Thoracic aorta (tissue), 2 donors: Measurements from ENCODE around the gene ATXN7L1. TPM values are rescaled to one million over a fixed set of nuclear protein-coding genes. Genes with fewer than 3 reads are reported as not detected.

Experiments
- ATAC-seq: fragments of 150-250 bp; one replicate; pipeline ENCODE4 v1.8.0; 2017; ENCODE audit warnings: low read depth; ENCODE audit not compliant: insufficient number of reproducible peaks, low FRiP score
- DNase-seq: peaks from one replicate; pipeline ENCODE4 v3.0.0-alpha.2; 2020; ENCODE audit warnings: low spot score
- H3K27ac ChIP-seq, 2 donors: fragments of 200-600 bp; sonication (generic); 1 replicate in 1 of 2; 2 replicates in 1 of 2; pipeline ENCODE4 v1.5.1; 2016; ENCODE audit warnings: mild to moderate bottlenecking in 2 of 2, moderate library complexity in 2 of 2
- H3K27me3 ChIP-seq: fragments of 200-600 bp; sonication (generic); replicated peaks from 2 replicates; pipeline ENCODE4 v1.6.0; 2016; ENCODE audit warnings: mild to moderate bottlenecking; ENCODE audit not compliant: insufficient read depth
- H3K36me3 ChIP-seq: fragments of 200-600 bp; sonication (generic); one replicate; pipeline ENCODE4 v1.5.1; 2016
- H3K4me1 ChIP-seq, 2 donors: fragments of 200-600 bp; sonication (generic); 1 replicate in 1 of 2; 2 replicates in 1 of 2; pipeline versions ENCODE4 v1.5.1 to v1.6.0; 2016; ENCODE audit warnings: low read depth in 2 of 2, mild to moderate bottlenecking in 1 of 2; ENCODE audit not compliant: control insufficient read depth in 1 of 2
- H3K4me3 ChIP-seq: fragments of 200-600 bp; sonication (generic); 2 replicates; pipeline ENCODE4 v1.5.1; 2016; ENCODE audit warnings: mild to moderate bottlenecking
- H3K9me3 ChIP-seq: fragments of 200-600 bp; sonication (generic); 2 replicates; pipeline ENCODE4 v1.5.1; 2016
- total RNA-seq, 2 donors: library from RNA; depleted of rRNA; stranded (reverse); fragments of >200 nt; gene quantifications; one replicate each; pipeline versions ENCODE4 v1.1.0 to v1.2.3, GENCODE V29; 2016
- TF ChIP-seq, protein P1 (sequence below): fragments of 200-600 bp; sonication (generic); IDR thresholded peaks from one replicate; pipeline ENCODE4 v1.5.1; 2019; ENCODE audit warnings: antibody characterized with exemption

ATXN7L1 gene
- total RNA-seq, 2 donors from 2014 or later = 11.6 to 13.4 TPM

DNA sequence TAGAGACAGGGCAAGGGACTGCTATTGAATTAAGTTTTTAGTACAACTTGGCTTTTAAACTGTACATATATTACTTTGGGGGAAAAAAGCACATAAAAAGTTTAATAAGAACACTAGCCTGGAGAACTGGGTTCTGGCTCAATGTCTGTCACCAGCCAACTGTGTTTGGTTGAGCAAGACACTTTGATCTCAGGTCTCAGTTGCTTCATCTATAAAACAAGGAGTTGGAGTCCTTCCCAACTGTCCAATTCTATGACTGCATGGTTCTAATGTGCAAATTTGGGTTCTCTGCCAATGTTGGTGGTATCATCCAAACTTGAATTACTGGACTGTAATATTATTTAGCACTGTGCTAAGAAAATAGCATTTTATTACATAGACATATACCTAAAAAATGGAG is 50.3 kb downstream of the ATXN7L1 start:
- H3K4me1 ChIP-seq = peaks cover 4 to 7% of the 10 kb centered on the region in 2 donors
- DNase-seq (no peak), ATAC-seq (no peak)
- H3K9me3 ChIP-seq = no peaks in the 10 kb centered on the region
- H3K36me3 ChIP-seq = no peaks in the 10 kb centered on the region
- H3K27me3 ChIP-seq = no peaks in the 10 kb centered on the region
- TF ChIP-seq, protein P1, sequence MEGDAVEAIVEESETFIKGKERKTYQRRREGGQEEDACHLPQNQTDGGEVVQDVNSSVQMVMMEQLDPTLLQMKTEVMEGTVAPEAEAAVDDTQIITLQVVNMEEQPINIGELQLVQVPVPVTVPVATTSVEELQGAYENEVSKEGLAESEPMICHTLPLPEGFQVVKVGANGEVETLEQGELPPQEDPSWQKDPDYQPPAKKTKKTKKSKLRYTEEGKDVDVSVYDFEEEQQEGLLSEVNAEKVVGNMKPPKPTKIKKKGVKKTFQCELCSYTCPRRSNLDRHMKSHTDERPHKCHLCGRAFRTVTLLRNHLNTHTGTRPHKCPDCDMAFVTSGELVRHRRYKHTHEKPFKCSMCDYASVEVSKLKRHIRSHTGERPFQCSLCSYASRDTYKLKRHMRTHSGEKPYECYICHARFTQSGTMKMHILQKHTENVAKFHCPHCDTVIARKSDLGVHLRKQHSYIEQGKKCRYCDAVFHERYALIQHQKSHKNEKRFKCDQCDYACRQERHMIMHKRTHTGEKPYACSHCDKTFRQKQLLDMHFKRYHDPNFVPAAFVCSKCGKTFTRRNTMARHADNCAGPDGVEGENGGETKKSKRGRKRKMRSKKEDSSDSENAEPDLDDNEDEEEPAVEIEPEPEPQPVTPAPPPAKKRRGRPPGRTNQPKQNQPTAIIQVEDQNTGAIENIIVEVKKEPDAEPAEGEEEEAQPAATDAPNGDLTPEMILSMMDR = no peak
- H3K4me3 ChIP-seq = no peak overlapping the region
- no peak overlapping the region for H3K27ac ChIP-seq

GRCh38 chr7:105825371-105825770 is 51.0 kb downstream of the ATXN7L1 start:
- Histone ChIP-seq H3K27me3 (no peaks in the 10 kb centered on the region), H3K4me3 (no peak overlapping the region), H3K27ac (no peak overlapping the region), H3K36me3 (no peaks in the 10 kb centered on the region), H3K9me3 (no peaks in the 10 kb centered on the region), H3K4me1 (no peaks in the 10 kb centered on the region)
- ATAC-seq (no peak), DNase-seq (no peak)
- TF ChIP-seq, protein P1 = no peak

DNA sequence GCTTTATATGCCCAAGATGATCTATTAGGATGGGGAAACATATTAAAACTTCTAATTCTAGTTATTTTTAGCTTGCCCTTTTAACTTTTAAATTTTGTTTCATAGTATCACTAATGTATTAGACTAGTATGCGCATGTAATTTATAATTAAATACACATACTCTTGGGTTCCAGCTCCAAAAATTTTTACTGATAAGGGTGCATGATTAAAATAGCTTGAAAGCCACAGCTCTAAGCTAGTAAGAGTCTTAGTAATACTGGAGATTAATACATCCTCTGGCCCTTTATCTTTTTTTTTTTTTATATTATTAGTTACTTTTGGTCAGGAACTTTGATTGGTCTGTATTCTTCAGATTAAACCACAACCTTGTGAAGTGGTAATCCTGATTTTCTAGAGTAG is 53.6 kb downstream of the ATXN7L1 start:
- Histone ChIP-seq H3K36me3 (no peaks in the 10 kb centered on the region), H3K9me3 (no peaks in the 10 kb centered on the region), H3K27me3 (no peaks in the 10 kb centered on the region), H3K4me3 (no peak overlapping the region), H3K27ac (no peak overlapping the region), H3K4me1 (no peaks in the 10 kb centered on the region)
- ATAC-seq (no peak), DNase-seq (no peak)
- TF ChIP-seq, protein P1 = no peak

GRCh38 chr7:105821527-105821926 is 54.9 kb downstream of the ATXN7L1 start:
- no peaks in the 10 kb centered on the region for H3K9me3 ChIP-seq
- no peaks in the 10 kb centered on the region for H3K27me3 ChIP-seq
- DNase-seq = no peak
- TF ChIP-seq, protein P1 = no peak
- no peak for ATAC-seq
- H3K27ac ChIP-seq = no peak overlapping the region
- no peaks in the 10 kb centered on the region for H3K4me1 ChIP-seq
- H3K36me3 ChIP-seq = no peaks in the 10 kb centered on the region
- no peak overlapping the region for H3K4me3 ChIP-seq

DNA sequence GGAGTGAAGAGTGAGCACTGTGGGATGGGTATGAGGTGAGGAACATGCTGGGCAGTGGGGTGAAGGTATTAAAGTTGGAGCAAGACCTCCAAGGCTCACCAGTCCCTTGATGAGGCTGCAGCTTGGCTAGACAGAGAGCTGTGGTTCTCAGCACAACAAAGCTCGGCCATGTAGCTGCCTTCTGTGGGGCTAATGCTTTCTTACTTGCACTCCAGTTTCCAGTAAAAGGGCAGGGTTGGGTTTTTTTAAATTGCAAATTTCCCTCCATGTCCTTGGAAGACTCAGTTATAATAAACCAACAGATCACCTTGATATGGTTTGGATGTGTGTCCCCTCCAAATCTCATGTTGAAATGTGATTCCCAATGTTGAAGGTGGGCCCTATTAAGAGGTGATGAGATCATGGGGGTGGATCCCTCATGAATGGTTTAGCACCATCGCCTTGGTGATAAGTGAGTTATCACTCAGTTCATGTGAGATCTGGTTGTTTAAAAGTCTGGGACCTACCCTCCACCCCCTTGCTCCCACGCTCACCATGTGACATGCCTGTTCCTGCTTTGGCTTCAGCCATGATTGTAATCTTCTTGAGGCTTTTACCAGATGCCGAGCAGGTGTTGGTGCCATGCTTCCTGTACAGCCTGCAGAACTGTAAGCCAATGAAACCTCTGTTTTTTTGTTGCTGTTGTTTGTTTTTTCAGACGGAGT is 55.9 kb downstream of the ATXN7L1 start:
- Histone ChIP-seq H3K9me3 (no peaks in the 10 kb centered on the region), H3K4me1 (no peaks in the 10 kb centered on the region), H3K27ac (no peak overlapping the region), H3K27me3 (no peaks in the 10 kb centered on the region), H3K36me3 (no peaks in the 10 kb centered on the region), H3K4me3 (no peak overlapping the region)
- TF ChIP-seq, protein P1 = no peak
- ATAC-seq (no peak), DNase-seq (no peak)
